Lung (tissue), 12 donors: ENCODE results near the gene NTSR2. TPM values are rescaled to one million over a fixed set of nuclear protein-coding genes. Genes with fewer than 3 reads are reported as not detected.

ENCODE experiments used
- ATAC-seq: fragments of 200-7000 bp; cut with Tn5 transposase; one replicate; pipeline ENCODE4 v1.9.1; 2020; ENCODE audit warnings: moderate number of reproducible peaks; ENCODE audit not compliant: insufficient read depth, low FRiP score
- DNase-seq, 3 donors: peaks; one replicate each; pipeline ENCODE4 v3.0.0-alpha.2; 2013 to 2017
- H3K27ac ChIP-seq, 2 donors: one replicate each; pipeline ENCODE4 v1.5.1; 2013; ENCODE audit warnings: mild to moderate bottlenecking in 2 of 2, moderate library complexity in 2 of 2, control low read depth in 1 of 2, inconsistent platforms in 1 of 2, low read depth in 1 of 2, low read length in 1 of 2
- H3K27me3 ChIP-seq, 3 donors: one replicate each; pipeline ENCODE4 v1.5.1; 2013; ENCODE audit warnings: low read length in 2 of 3; ENCODE audit not compliant: control insufficient read depth in 3 of 3, insufficient read depth in 3 of 3
- H3K36me3 ChIP-seq, 4 donors: one replicate each; pipeline ENCODE4 v1.5.1; 2013; ENCODE audit warnings: low read length in 4 of 4, mild to moderate bottlenecking in 1 of 4, moderate library complexity in 1 of 4; ENCODE audit not compliant: control insufficient read depth in 4 of 4, insufficient read depth in 4 of 4
- H3K4me1 ChIP-seq, 5 donors: one replicate each; pipeline ENCODE4 v1.5.1; 2013; ENCODE audit warnings: low read length in 5 of 5, mild to moderate bottlenecking in 2 of 5, moderate library complexity in 1 of 5; ENCODE audit not compliant: control insufficient read depth in 5 of 5, insufficient read depth in 5 of 5
- H3K4me3 ChIP-seq: one replicate; pipeline ENCODE4 v1.5.1; 2013; ENCODE audit warnings: mild to moderate bottlenecking, control low read depth, moderate library complexity
- H3K9ac ChIP-seq, 2 donors: one replicate each; pipeline ENCODE4 v1.5.1; 2013; ENCODE audit warnings: low read length in 2 of 2, control low read depth in 1 of 2; ENCODE audit not compliant: insufficient read depth in 1 of 2
- H3K9me3 ChIP-seq, 4 donors: one replicate each; pipeline ENCODE4 v1.5.1; 2013; ENCODE audit warnings: low read length in 3 of 4, mild to moderate bottlenecking in 1 of 4, moderate library complexity in 1 of 4; ENCODE audit not compliant: control insufficient read depth in 4 of 4, insufficient read depth in 3 of 4
- CTCF ChIP-seq: IDR thresholded peaks from 2 replicates; pipeline ENCODE4 v1.5.1; 2012; ENCODE audit warnings: mild to moderate bottlenecking; ENCODE audit errors: control extremely low read depth, extremely low read depth
- WGBS, 2 donors: extraction: QIAGEN DNeasy Blood & Tissue Kit; methylation state at CpG; one replicate each; pipeline ENCODE4 v1.1.7; 2013; 5-methylcytosine and 5-hydroxymethylcytosine counted together
- polyA plus RNA-seq, 2 donors: library from polyadenylated mRNA; stranded (reverse); fragments of 200-250 nt; gene quantifications; one replicate each; pipeline ENCODE4 v1.2.1, GENCODE V29; 2013
- total RNA-seq, 2 donors: library from RNA; depleted of rRNA in 1 of 2; stranded (reverse); fragments of >200 nt in 1 of 2; gene quantifications; one replicate each; pipeline ENCODE4 v1.2.1, GENCODE V29; 2014 to 2021
- donor health status: control.
- donor health status: control.
- donor health status: Bipolar disorder and iron deficiency.
- donor health status: healthy.
- donor health status: DM: yes; HTN: yes; CAD: no.

Gene NTSR2
- total and polyA plus RNA-seq, 4 donors, result not detected

GRCh38 chr2:11713815-11714214 is 43.8 kb upstream of the NTSR2 start:
- Histone ChIP-seq H3K9me3 (no peaks in the 10 kb centered on the region), H3K4me3 (no peak overlapping the region), H3K27ac (no peak overlapping the region), H3K9ac (no peak overlapping the region), H3K27me3 (peaks cover 0 to 3% (median 0%) of the 10 kb centered on the region in 3 donors), H3K36me3 (no peaks in the 10 kb centered on the region), H3K4me1 (peaks cover 0 to 29% (median 9%) of the 10 kb centered on the region in 5 donors)
- ATAC-seq, result no peak
- TF ChIP-seq CTCF, result no peak
- DNase-seq, result no peak
- WGBS, 2 donors, result 88 to 95% methylated on average over 7 of the region's 7 CpGs

- ATAC-seq (no peak), DNase-seq (no peak)
- 94 to 95% methylated on average over 2 of the region's 2 CpGs for WGBS, 2 donors
- Histone ChIP-seq H3K4me3 (no peak overlapping the region), H3K27me3 (peaks cover 0 to 2% (median 0%) of the 10 kb centered on the region in 3 donors), H3K9me3 (no peaks in the 10 kb centered on the region), H3K36me3 (no peaks in the 10 kb centered on the region), H3K9ac (no peak overlapping the region), H3K4me1 (peaks cover 0 to 33% (median 10%) of the 10 kb centered on the region in 5 donors), H3K27ac (no peak overlapping the region)
- TF ChIP-seq CTCF, result no peak
Measured at GRCh38 chr2:11712866-11713265, 42.9 kb upstream of the NTSR2 start.

GRCh38 chr2:11711751-11712150 is 41.8 kb upstream of the NTSR2 start:
- Histone ChIP-seq H3K36me3 (no peaks in the 10 kb centered on the region), H3K27ac (no peak overlapping the region), H3K9me3 (no peaks in the 10 kb centered on the region), H3K9ac (no peak overlapping the region), H3K4me1 (peaks cover 0 to 30% (median 10%) of the 10 kb centered on the region in 5 donors), H3K4me3 (no peak overlapping the region), H3K27me3 (no peaks in the 10 kb centered on the region)
- DNase-seq (no peak), ATAC-seq (no peak)
- WGBS, 2 donors, result 74 to 79% methylated on average over 8 of the region's 8 CpGs
- TF ChIP-seq CTCF, result no peak

GRCh38 chr2:11711354-11711716 is 41.3 kb upstream of the NTSR2 start:
- WGBS, 2 donors, result 37 to 70% methylated on average over 1 of the region's 1 CpG
- DNase-seq (no peak), ATAC-seq (no peak)
- Histone ChIP-seq H3K9ac (no peak overlapping the region), H3K27ac (no peak overlapping the region), H3K4me1 (peaks cover 0 to 26% (median 10%) of the 10 kb centered on the region in 5 donors), H3K27me3 (no peaks in the 10 kb centered on the region), H3K4me3 (no peak overlapping the region), H3K9me3 (no peaks in the 10 kb centered on the region), H3K36me3 (no peaks in the 10 kb centered on the region)
- TF ChIP-seq CTCF, result no peak
